ENCODE measurements around the gene MBD5.
"Not testable (repeated sequence)": the region's sequence is repeated elsewhere in the genome, so short reads cannot be mapped to it uniquely, and the experiment has no call there.

MBD5 gene

DNA sequence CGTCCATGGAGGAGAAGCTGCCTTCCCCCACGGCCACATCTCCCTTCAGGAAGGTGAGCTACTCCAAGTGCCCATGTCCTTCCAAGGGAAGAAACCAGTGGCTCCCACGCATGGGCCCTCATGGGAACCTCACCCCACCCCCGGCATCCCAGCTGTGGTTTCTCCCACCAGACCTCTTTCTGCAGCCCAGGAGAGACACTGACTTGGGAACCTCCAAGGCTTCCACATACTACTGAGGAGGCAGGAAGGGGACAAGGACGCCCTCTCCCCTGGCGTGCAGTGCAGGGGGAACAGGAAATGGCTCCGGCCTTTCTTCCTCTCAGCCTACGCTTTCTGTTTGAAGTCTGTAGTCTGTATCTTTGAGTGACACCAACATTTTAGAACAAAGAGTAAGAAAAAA lies 519.1 kb downstream of the MBD5 start:
- no peak overlapping the region for H3K27ac ChIP-seq (ENCODE audit: low read depth, low read length, severe bottlenecking)
- no peaks in the 10 kb centered on the region for H3K36me3 ChIP-seq (ENCODE audit: control insufficient read depth, insufficient read depth, low read length)
- no peak overlapping the region for H3K4me3 ChIP-seq (ENCODE audit: extremely low read depth, insufficient read depth, low read length, poor library complexity, severe bottlenecking)
- WGBS, 2 experiments (ENCODE audit: insufficient coverage in 2 of 2): 91 to 100% methylated on average over 4 of the region's 8 CpGs
- H3K9me3 ChIP-seq (ENCODE audit: control insufficient read depth, low read length): no peaks in the 10 kb centered on the region
- H3K4me1 ChIP-seq (ENCODE audit: control insufficient read depth, insufficient read depth, low read length, poor library complexity, severe bottlenecking): no peaks in the 10 kb centered on the region

DNA sequence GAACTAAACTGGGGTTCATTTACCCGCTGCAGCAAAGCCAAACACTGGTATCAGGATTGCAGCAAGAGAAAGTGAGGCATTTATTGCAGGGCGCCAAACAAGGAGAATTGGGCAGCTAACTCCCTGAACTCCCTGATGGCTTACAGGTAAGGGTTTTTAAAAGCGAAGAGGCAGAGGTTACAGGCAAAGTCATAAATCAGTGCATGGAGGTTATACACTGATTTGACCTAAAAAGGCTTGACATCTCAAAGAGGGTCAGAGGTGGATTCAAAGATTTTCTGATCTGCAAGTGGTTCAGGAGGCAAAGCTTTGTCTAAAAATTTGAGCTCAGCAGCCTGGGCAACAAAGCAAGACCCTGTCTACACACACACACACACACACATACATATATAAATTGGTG lies 520.9 kb downstream of the MBD5 start:
- Histone ChIP-seq H3K36me3 (ENCODE audit: control insufficient read depth, insufficient read depth, low read length) (no peaks in the 10 kb centered on the region), H3K9me3 (ENCODE audit: control insufficient read depth, low read length) (no peaks in the 10 kb centered on the region), H3K4me3 (ENCODE audit: extremely low read depth, insufficient read depth, low read length, poor library complexity, severe bottlenecking) (no peak overlapping the region), H3K4me1 (ENCODE audit: control insufficient read depth, insufficient read depth, low read length, poor library complexity, severe bottlenecking) (no peaks in the 10 kb centered on the region), H3K27ac (ENCODE audit: low read depth, low read length, severe bottlenecking) (no peak overlapping the region)
- WGBS, 2 experiments (ENCODE audit: insufficient coverage in 2 of 2): 92 to 97% methylated on average over 3 of the region's 3 CpGs

DNA sequence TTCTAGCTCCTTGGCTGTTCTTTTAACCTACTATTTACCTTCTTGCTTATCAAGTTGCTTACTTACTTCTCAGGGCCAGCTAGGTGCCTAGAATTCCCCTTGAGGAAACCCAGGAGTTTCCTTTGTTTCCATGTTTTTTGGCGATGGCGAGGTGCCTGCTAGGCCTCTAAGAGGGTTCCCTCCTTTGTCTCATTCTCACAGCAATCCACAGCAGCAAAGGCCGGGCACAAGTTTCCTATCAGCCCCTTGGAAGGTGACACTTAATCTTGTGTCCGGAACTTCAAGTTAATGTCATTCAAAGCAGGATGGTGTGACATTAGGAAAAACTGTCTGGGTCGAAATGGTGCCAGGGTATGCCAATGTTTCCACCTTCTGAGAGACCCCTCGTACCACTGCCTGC lies 521.7 kb downstream of the MBD5 start:
- no peak overlapping the region for H3K27ac ChIP-seq (ENCODE audit: low read depth, low read length, severe bottlenecking)
- H3K9me3 ChIP-seq (ENCODE audit: control insufficient read depth, low read length): no peaks in the 10 kb centered on the region
- no peak overlapping the region for H3K4me3 ChIP-seq (ENCODE audit: extremely low read depth, insufficient read depth, low read length, poor library complexity, severe bottlenecking)
- H3K4me1 ChIP-seq (ENCODE audit: control insufficient read depth, insufficient read depth, low read length, poor library complexity, severe bottlenecking): no peaks in the 10 kb centered on the region
- 83 to 90% methylated on average over 4 of the region's 6 CpGs for WGBS, 2 experiments (ENCODE audit: insufficient coverage in 2 of 2)
- no peaks in the 10 kb centered on the region for H3K36me3 ChIP-seq (ENCODE audit: control insufficient read depth, insufficient read depth, low read length)

DNA sequence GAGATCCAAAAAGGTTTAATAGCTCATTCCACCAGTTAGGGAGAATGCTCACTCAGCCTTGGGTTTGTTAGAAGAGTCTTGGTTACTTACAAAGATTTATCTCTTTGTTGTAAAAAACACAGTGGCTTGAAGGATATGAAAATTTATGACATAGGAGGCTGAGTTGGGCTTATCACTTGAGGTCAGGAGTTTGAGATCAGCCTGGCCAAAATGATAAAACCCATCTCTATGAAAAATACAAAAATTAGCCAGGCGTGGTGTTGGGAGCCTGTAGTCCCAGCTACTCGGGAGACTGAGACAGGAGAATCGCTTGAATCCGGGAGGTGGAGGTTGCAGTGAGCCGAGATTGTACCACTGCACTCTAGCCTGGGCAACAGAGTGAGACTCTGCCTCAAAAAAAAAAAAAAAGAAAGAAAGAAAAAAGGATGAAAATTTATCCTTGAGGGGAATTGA lies 522.2 kb downstream of the MBD5 start:
- WGBS, 2 experiments (ENCODE audit: insufficient coverage in 2 of 2): 87 to 100% methylated on average over 3 to 4 of the region's 5 CpGs
- not testable (repeated sequence) for H3K36me3 ChIP-seq (ENCODE audit: control insufficient read depth, insufficient read depth, low read length); H3K4me3 ChIP-seq (ENCODE audit: extremely low read depth, insufficient read depth, low read length, poor library complexity, severe bottlenecking); H3K4me1 ChIP-seq (ENCODE audit: control insufficient read depth, insufficient read depth, low read length, poor library complexity, severe bottlenecking); H3K9me3 ChIP-seq (ENCODE audit: control insufficient read depth, low read length); H3K27ac ChIP-seq (ENCODE audit: low read depth, low read length, severe bottlenecking)

DNA sequence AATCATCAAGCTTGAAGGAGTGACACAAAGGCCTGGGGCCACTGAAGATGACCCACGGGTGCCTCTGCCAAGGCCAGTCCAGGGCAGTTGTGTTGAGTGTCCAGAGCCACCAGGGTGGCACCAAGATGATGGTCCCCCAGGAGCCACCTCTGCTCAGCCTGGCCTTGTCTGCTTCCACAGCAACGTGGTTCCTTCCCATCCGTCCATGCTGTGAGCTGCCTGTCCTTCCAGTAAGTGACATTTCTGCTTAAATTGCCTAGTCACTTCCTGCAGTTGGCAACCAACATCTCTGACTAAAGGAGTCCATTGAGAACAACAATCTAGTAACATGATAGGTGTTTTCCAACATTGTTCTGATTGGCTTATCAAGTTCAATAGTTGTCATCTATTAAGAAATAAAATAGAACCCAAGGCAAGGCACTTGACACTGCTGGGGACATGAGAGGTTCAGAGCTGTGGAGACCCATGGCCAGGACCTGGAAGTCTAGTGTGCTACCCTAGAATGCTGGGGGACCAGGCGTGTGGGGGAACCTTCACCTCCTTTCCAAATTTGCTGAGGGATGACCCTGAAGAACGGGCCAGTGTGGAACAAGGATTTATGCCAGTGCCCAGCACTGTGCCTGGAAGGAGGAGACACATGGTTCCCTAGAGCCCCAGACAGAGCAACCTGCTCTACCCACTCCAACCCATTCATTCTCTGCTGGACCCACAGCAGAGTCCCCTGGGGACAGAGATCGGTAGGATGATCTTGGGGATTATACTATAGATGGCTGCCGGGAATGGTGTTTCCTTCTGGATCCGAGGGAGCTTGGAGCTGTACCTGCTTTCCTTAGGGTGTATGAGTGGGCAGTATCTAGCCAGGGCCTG lies 524.7 kb downstream of the MBD5 start:
- Histone ChIP-seq H3K27ac (ENCODE audit: low read depth, low read length, severe bottlenecking) (no peak overlapping the region), H3K4me1 (ENCODE audit: control insufficient read depth, insufficient read depth, low read length, poor library complexity, severe bottlenecking) (no peaks in the 10 kb centered on the region), H3K4me3 (ENCODE audit: extremely low read depth, insufficient read depth, low read length, poor library complexity, severe bottlenecking) (no peak overlapping the region), H3K36me3 (ENCODE audit: control insufficient read depth, insufficient read depth, low read length) (no peaks in the 10 kb centered on the region), H3K9me3 (ENCODE audit: control insufficient read depth, low read length) (no peaks in the 10 kb centered on the region)
- WGBS, 2 experiments (ENCODE audit: insufficient coverage in 2 of 2): 93 to 96% methylated on average over 5 to 6 of the region's 8 CpGs

GRCh38 chr2:148546270-148546669 lies 525.4 kb downstream of the MBD5 start:
- WGBS, 2 experiments (ENCODE audit: insufficient coverage in 2 of 2): 100% methylated on average over 1 of the region's 1 CpG
- no peaks in the 10 kb centered on the region for H3K9me3 ChIP-seq (ENCODE audit: control insufficient read depth, low read length)
- H3K4me1 ChIP-seq (ENCODE audit: control insufficient read depth, insufficient read depth, low read length, poor library complexity, severe bottlenecking): no peaks in the 10 kb centered on the region
- H3K27ac ChIP-seq (ENCODE audit: low read depth, low read length, severe bottlenecking): no peak overlapping the region
- no peaks in the 10 kb centered on the region for H3K36me3 ChIP-seq (ENCODE audit: control insufficient read depth, insufficient read depth, low read length)
- H3K4me3 ChIP-seq (ENCODE audit: extremely low read depth, insufficient read depth, low read length, poor library complexity, severe bottlenecking): no peak overlapping the region

- 84 to 91% methylated on average over 5 of the region's 7 CpGs for WGBS, 2 experiments (ENCODE audit: insufficient coverage in 2 of 2)
- Histone ChIP-seq H3K36me3 (ENCODE audit: control insufficient read depth, insufficient read depth, low read length) (no peaks in the 10 kb centered on the region), H3K4me3 (ENCODE audit: extremely low read depth, insufficient read depth, low read length, poor library complexity, severe bottlenecking) (no peak overlapping the region), H3K9me3 (ENCODE audit: control insufficient read depth, low read length) (no peaks in the 10 kb centered on the region), H3K4me1 (ENCODE audit: control insufficient read depth, insufficient read depth, low read length, poor library complexity, severe bottlenecking) (peaks cover under 1% of the 10 kb centered on the region), H3K27ac (ENCODE audit: low read depth, low read length, severe bottlenecking) (no peak overlapping the region)
These were observed 528.0 kb downstream of the MBD5 start for GRCh38 chr2:148548716-148549400.

DNA sequence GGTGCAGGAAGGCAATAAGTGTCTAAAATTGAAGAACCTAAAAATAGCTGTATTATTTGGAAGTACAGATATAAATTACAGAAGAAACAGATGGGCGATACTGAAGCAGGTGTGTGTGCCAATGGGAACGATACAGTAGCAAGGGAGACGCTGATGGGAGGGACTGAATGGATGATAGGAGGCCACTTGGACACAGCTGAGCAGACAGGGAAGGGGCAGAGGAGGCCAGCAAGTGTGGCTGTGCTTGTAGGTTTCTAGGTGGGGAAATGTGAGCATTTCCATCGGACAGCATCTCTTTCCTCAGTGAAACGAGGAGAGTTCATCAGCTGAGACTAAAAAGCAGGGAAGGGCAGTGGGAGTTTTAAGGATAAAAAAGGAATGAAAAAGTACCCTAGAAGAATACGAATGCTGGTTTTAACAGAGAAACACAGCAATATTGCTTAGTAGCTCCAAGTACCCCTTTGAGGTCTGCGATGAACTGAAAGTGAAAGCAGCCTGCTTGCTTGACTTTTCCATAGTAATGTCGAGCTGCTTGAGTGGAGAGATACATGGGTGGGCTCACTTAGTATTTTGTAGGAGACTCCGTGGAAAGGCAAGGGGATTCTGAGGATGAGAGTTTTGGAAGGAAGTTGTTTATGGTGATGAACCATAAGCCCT lies 531.9 kb downstream of the MBD5 start:
- 91 to 93% methylated on average over 8 to 9 of the region's 9 CpGs for WGBS, 2 experiments (ENCODE audit: insufficient coverage in 2 of 2)
- Histone ChIP-seq H3K27ac (ENCODE audit: low read depth, low read length, severe bottlenecking) (no peak overlapping the region), H3K36me3 (ENCODE audit: control insufficient read depth, insufficient read depth, low read length) (no peaks in the 10 kb centered on the region), H3K4me1 (ENCODE audit: control insufficient read depth, insufficient read depth, low read length, poor library complexity, severe bottlenecking) (peaks cover 12% of the 10 kb centered on the region), H3K9me3 (ENCODE audit: control insufficient read depth, low read length) (no peaks in the 10 kb centered on the region), H3K4me3 (ENCODE audit: extremely low read depth, insufficient read depth, low read length, poor library complexity, severe bottlenecking) (no peak overlapping the region)

DNA sequence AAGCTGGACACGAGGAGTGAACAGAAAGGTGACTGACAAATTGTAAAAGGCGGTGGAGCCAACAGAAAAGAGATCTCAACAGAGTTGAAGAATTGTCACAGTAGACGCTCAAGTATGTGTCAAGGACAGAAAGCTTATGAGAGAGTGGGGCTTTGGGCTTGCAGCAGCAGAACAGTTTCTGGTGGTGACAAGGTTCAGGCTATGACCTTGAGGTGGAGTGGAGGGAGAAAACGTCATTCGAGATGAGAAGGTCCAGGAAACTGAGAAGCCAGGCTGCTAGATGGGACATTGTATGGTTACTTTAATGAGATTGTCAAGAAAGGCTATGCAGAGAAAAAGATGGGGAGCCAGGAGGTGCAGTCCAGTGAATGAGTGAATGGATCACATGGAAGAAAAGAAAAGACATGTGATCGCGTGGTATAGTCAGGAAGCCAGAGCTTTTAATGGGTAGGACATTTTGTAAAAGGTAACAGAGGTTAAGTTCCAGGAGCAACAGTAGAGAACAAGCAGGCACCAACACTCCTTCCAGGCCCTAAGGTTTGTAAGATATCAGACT lies 532.5 kb downstream of the MBD5 start:
- Histone ChIP-seq H3K27ac (ENCODE audit: low read depth, low read length, severe bottlenecking) (no peak overlapping the region), H3K9me3 (ENCODE audit: control insufficient read depth, low read length) (peaks cover 4% of the 10 kb centered on the region), H3K4me1 (ENCODE audit: control insufficient read depth, insufficient read depth, low read length, poor library complexity, severe bottlenecking) (peaks cover 12% of the 10 kb centered on the region), H3K4me3 (ENCODE audit: extremely low read depth, insufficient read depth, low read length, poor library complexity, severe bottlenecking) (no peak overlapping the region), H3K36me3 (ENCODE audit: control insufficient read depth, insufficient read depth, low read length) (no peaks in the 10 kb centered on the region)
- 96 to 97% methylated on average over 7 of the region's 7 CpGs for WGBS, 2 experiments (ENCODE audit: insufficient coverage in 2 of 2)

GRCh38 chr2:148554459-148555247 lies 533.8 kb downstream of the MBD5 start:
- WGBS, 2 experiments (ENCODE audit: insufficient coverage in 2 of 2): 18 to 26% methylated on average over 3 to 4 of the region's 6 CpGs
- no peaks in the 10 kb centered on the region for H3K36me3 ChIP-seq (ENCODE audit: control insufficient read depth, insufficient read depth, low read length)

More at GRCh38 chr2:148554459-148555247, 533.8 kb downstream of the MBD5 start:
- Histone ChIP-seq H3K4me3 (ENCODE audit: extremely low read depth, insufficient read depth, low read length, poor library complexity, severe bottlenecking) (no peak overlapping the region), H3K9me3 (ENCODE audit: control insufficient read depth, low read length) (peaks cover 4% of the 10 kb centered on the region), H3K27ac (ENCODE audit: low read depth, low read length, severe bottlenecking) (no peak overlapping the region), H3K4me1 (ENCODE audit: control insufficient read depth, insufficient read depth, low read length, poor library complexity, severe bottlenecking) (peaks cover 12% of the 10 kb centered on the region)

Measured in mesodermal cell (in vitro differentiated cells).